Endometrial microvascular endothelial cells (primary cell): ENCODE measurements around the gene NPAS3. TPM values are rescaled to one million over a fixed set of nuclear protein-coding genes. Genes with fewer than 3 reads are reported as not detected.

Experiments
- in situ Hi-C: cut with HindIII; loops from 2 replicates; pipeline ENCODE4 v1.10.0; 2017; ENCODE audit warnings: low sequenced_read_pairs, low pct_unique_long_range_greater_than_20kb; ENCODE audit errors: inconsistent ontology term
- total RNA-seq: library from RNA; depleted of rRNA; stranded (reverse); fragments of >200 nt; gene quantifications from one replicate; pipeline ENCODE4 v1.2.3, GENCODE V29; 2015; ENCODE audit errors: inconsistent ontology term

NPAS3 gene
- total RNA-seq, 1 donor from 2014 or later, result not detected

- in situ Hi-C loops, result no loop called here
Measured at GRCh38 chr14:33465846-33466700, 527.4 kb downstream of the NPAS3 start.

GRCh38 chr14:33467971-33468370, 529.3 kb downstream of the NPAS3 start:
- in situ Hi-C loops, result no loop called here

- in situ Hi-C loops, result no loop called here
Measured at GRCh38 chr14:33469898-33470297, 531.2 kb downstream of the NPAS3 start.

GRCh38 chr14:33471776-33472175, 533.1 kb downstream of the NPAS3 start:
- in situ Hi-C loops, result no loop called here

- in situ Hi-C loops, result no loop called here
Measured at GRCh38 chr14:33475623-33476022, 536.9 kb downstream of the NPAS3 start.

GRCh38 chr14:33477797-33478196, 539.1 kb downstream of the NPAS3 start:
- in situ Hi-C loops, result no loop called here

- in situ Hi-C loops, result no loop called here
Measured at GRCh38 chr14:33480071-33480886, 541.6 kb downstream of the NPAS3 start.

GRCh38 chr14:33480887-33481184, 542.2 kb downstream of the NPAS3 start:
- in situ Hi-C loops, result no loop called here

- in situ Hi-C loops, result no loop called here
Measured at GRCh38 chr14:33483110-33483509, 544.4 kb downstream of the NPAS3 start.

GRCh38 chr14:33483541-33483940, 544.9 kb downstream of the NPAS3 start:
- in situ Hi-C loops, result no loop called here

GRCh38 chr14:33484264-33484663, 545.6 kb downstream of the NPAS3 start:
- in situ Hi-C loops, result no loop called here

GRCh38 chr14:33486332-33486890, 547.7 kb downstream of the NPAS3 start:
- in situ Hi-C loops, result no loop called here

- in situ Hi-C loops, result no loop called here
Measured at GRCh38 chr14:33488582-33488981, 549.9 kb downstream of the NPAS3 start.

GRCh38 chr14:33490555-33490954, 551.9 kb downstream of the NPAS3 start:
- in situ Hi-C loops, result no loop called here

- in situ Hi-C loops, result no loop called here
Measured at GRCh38 chr14:33491112-33491511, 552.4 kb downstream of the NPAS3 start.

- in situ Hi-C loops, result no loop called here
Measured at GRCh38 chr14:33492491-33492890, 553.8 kb downstream of the NPAS3 start.

- in situ Hi-C loops, result no loop called here
Measured at GRCh38 chr14:33493266-33493665, 554.6 kb downstream of the NPAS3 start.

- in situ Hi-C loops, result no loop called here
Measured at GRCh38 chr14:33493990-33494389, 555.3 kb downstream of the NPAS3 start.

- in situ Hi-C loops, result no loop called here
Measured at GRCh38 chr14:33499687-33500086, 561.0 kb downstream of the NPAS3 start.
